ENCODE measurements around the gene SLC25A23.
A peak's percentile ranks its signal among the peaks of the same experiment; 100 is the strongest.

- TF ChIP-seq CTCF (IDR thresholded peaks at IDR 0.05) (peak in 2 of 3 donors; percentile 70 to 80), POLR2A (IDR thresholded peaks at IDR 0.05) (no peak)
Measured at GRCh38 chr19:6460099-6460884, 700 bp upstream of the SLC25A23 start.

All from ovary (tissue), 3 donors.